Esophagus (tissue), 2 donors: Measurements from ENCODE around the gene YBX1. TPM values are rescaled to one million over a fixed set of nuclear protein-coding genes. Genes with fewer than 3 reads are reported as not detected.

ENCODE experiments used
- H3K27ac ChIP-seq, 2 donors: one replicate each; pipeline ENCODE4 v1.5.1; 2013; ENCODE audit warnings: low read depth in 2 of 2, mild to moderate bottlenecking in 2 of 2, inconsistent platforms in 1 of 2, low read length in 1 of 2, moderate library complexity in 1 of 2
- H3K27me3 ChIP-seq, 2 donors: one replicate each; pipeline ENCODE4 v1.6.1; 2013; ENCODE audit warnings: low read length in 2 of 2, control low read depth in 1 of 2, mild to moderate bottlenecking in 1 of 2; ENCODE audit not compliant: insufficient read depth in 2 of 2, control insufficient read depth in 1 of 2
- H3K36me3 ChIP-seq, 2 donors: one replicate each; pipeline ENCODE4 v1.6.1; 2013; ENCODE audit warnings: low read length in 1 of 2; ENCODE audit not compliant: control insufficient read depth in 2 of 2, insufficient read depth in 2 of 2
- H3K4me1 ChIP-seq, 2 donors: one replicate each; pipeline ENCODE4 v1.6.1; 2013; ENCODE audit warnings: low read length in 1 of 2; ENCODE audit not compliant: control insufficient read depth in 2 of 2, insufficient read depth in 2 of 2
- H3K4me3 ChIP-seq, 2 donors: one replicate each; pipeline ENCODE4 v1.5.1; 2013; ENCODE audit warnings: low read length in 2 of 2, mild to moderate bottlenecking in 2 of 2, low read depth in 1 of 2, moderate library complexity in 1 of 2
- H3K9me3 ChIP-seq, 2 donors: one replicate each; pipeline ENCODE4 v1.6.1; 2013; ENCODE audit warnings: mild to moderate bottlenecking in 2 of 2, low read depth in 1 of 2, low read length in 1 of 2, moderate library complexity in 1 of 2; ENCODE audit not compliant: control insufficient read depth in 2 of 2, insufficient read depth in 1 of 2
- WGBS, 2 donors: extraction: QIAGEN DNeasy Blood & Tissue Kit; methylation state at CpG; one replicate each; pipeline ENCODE4 v1.1.7; 2013; 5-methylcytosine and 5-hydroxymethylcytosine counted together
- polyA plus RNA-seq, 2 donors: library from polyadenylated mRNA; stranded (reverse); fragments of 200-250 nt; gene quantifications; one replicate each; pipeline ENCODE4 v1.2.3, GENCODE V29; 2013
- donor health status: healthy with polysubstance abuse.
- donor health status: Bipolar disorder and iron deficiency.

Gene YBX1
- polyA plus RNA-seq, 2 donors, result 381 to 428 TPM

GRCh38 chr1:42730988-42731387 is 48.8 kb downstream of the YBX1 start:
- Histone ChIP-seq H3K9me3 (no peaks in the 10 kb centered on the region), H3K4me3 (no peak overlapping the region), H3K27ac (no peak overlapping the region), H3K4me1 (no peaks in the 10 kb centered on the region), H3K36me3 (no peaks in the 10 kb centered on the region), H3K27me3 (no peaks in the 10 kb centered on the region)
- WGBS, 2 donors, result 71 to 73% methylated on average over 4 of the region's 4 CpGs

- H3K27me3 ChIP-seq, result no peaks in the 10 kb centered on the region
- no peaks in the 10 kb centered on the region for H3K9me3 ChIP-seq
- WGBS, 2 donors, result 64 to 69% methylated on average over 3 of the region's 3 CpGs
- peaks cover 0 to 6% of the 10 kb centered on the region in 2 donors for H3K4me1 ChIP-seq
- no peaks in the 10 kb centered on the region for H3K36me3 ChIP-seq
- no peak overlapping the region for H3K27ac ChIP-seq
- no peak overlapping the region for H3K4me3 ChIP-seq
These were observed 49.4 kb downstream of the YBX1 start for GRCh38 chr1:42731585-42731984.

- Histone ChIP-seq H3K4me3 (no peak overlapping the region), H3K9me3 (no peaks in the 10 kb centered on the region), H3K4me1 (peaks cover 0 to 11% of the 10 kb centered on the region in 2 donors), H3K36me3 (no peaks in the 10 kb centered on the region), H3K27ac (no peak overlapping the region), H3K27me3 (no peaks in the 10 kb centered on the region)
- 78 to 80% methylated on average over 10 of the region's 10 CpGs for WGBS, 2 donors
These were observed 50.0 kb downstream of the YBX1 start for GRCh38 chr1:42732126-42732680.

GRCh38 chr1:42733415-42734200 is 51.4 kb downstream of the YBX1 start:
- no peaks in the 10 kb centered on the region for H3K9me3 ChIP-seq
- H3K27me3 ChIP-seq, result no peaks in the 10 kb centered on the region
- no peak overlapping the region for H3K4me3 ChIP-seq
- no peaks in the 10 kb centered on the region for H3K36me3 ChIP-seq
- peaks cover 0 to 17% of the 10 kb centered on the region in 2 donors for H3K4me1 ChIP-seq
- no peak overlapping the region for H3K27ac ChIP-seq
- 88 to 92% methylated on average over 12 of the region's 12 CpGs for whole genome bisulfite sequencing, 2 donors

GRCh38 chr1:42734201-42735035 is 52.2 kb downstream of the YBX1 start:
- Histone ChIP-seq H3K9me3 (no peaks in the 10 kb centered on the region), H3K27ac (no peak overlapping the region), H3K4me3 (no peak overlapping the region), H3K36me3 (no peaks in the 10 kb centered on the region), H3K27me3 (no peaks in the 10 kb centered on the region), H3K4me1 (peaks cover 0 to 17% of the 10 kb centered on the region in 2 donors)
- WGBS, 2 donors, result 91 to 92% methylated on average over 7 of the region's 7 CpGs

GRCh38 chr1:42735056-42735455 is 52.8 kb downstream of the YBX1 start:
- H3K4me1 ChIP-seq, result peaks cover 2 to 19% of the 10 kb centered on the region in 2 donors
- no peak overlapping the region for H3K4me3 ChIP-seq
- WGBS, 2 donors, result 79 to 80% methylated on average over 11 of the region's 11 CpGs
- H3K27ac ChIP-seq, result no peak overlapping the region
- H3K36me3 ChIP-seq, result no peaks in the 10 kb centered on the region
- H3K27me3 ChIP-seq, result no peaks in the 10 kb centered on the region
- no peaks in the 10 kb centered on the region for H3K9me3 ChIP-seq

- peaks cover 4 to 22% of the 10 kb centered on the region in 2 donors for H3K4me1 ChIP-seq
- WGBS, 2 donors, result 59 to 73% methylated on average over 14 of the region's 14 CpGs
- H3K4me3 ChIP-seq, result no peak overlapping the region
- no peaks in the 10 kb centered on the region for H3K27me3 ChIP-seq
- no peaks in the 10 kb centered on the region for H3K36me3 ChIP-seq
- no peaks in the 10 kb centered on the region for H3K9me3 ChIP-seq
- H3K27ac ChIP-seq, result no peak overlapping the region
These were observed 53.4 kb downstream of the YBX1 start for GRCh38 chr1:42735477-42736105.

- Histone ChIP-seq H3K27me3 (no peaks in the 10 kb centered on the region), H3K4me3 (no peak overlapping the region), H3K27ac (no peak overlapping the region), H3K9me3 (no peaks in the 10 kb centered on the region), H3K36me3 (no peaks in the 10 kb centered on the region), H3K4me1 (peaks cover 4 to 22% of the 10 kb centered on the region in 2 donors)
- WGBS, 2 donors, result 49 to 56% methylated on average over 3 to 4 of the region's 4 CpGs
These were observed 53.9 kb downstream of the YBX1 start for GRCh38 chr1:42736152-42736551.

- WGBS, 2 donors, result 80 to 81% methylated on average over 7 to 8 of the region's 8 CpGs
- H3K27me3 ChIP-seq, result no peaks in the 10 kb centered on the region
- no peak overlapping the region for H3K4me3 ChIP-seq
- no peaks in the 10 kb centered on the region for H3K36me3 ChIP-seq
- no peaks in the 10 kb centered on the region for H3K9me3 ChIP-seq
- peaks cover 4 to 25% of the 10 kb centered on the region in 2 donors for H3K4me1 ChIP-seq
- no peak overlapping the region for H3K27ac ChIP-seq
These were observed 54.5 kb downstream of the YBX1 start for GRCh38 chr1:42736571-42737200.
